K562 (cell line): ENCODE data around the gene PHF21A. TPM values are rescaled to one million over a fixed set of nuclear protein-coding genes. Genes with fewer than 3 reads are reported as not detected.

ENCODE experiments used
- BRF1 ChIP-seq: IDR thresholded peaks from 3 replicates; pipeline ENCODE4 v1.6.1; 2011; ENCODE audit warnings: borderline replicate concordance, mild to moderate bottlenecking; ENCODE audit not compliant: insufficient read length; ENCODE audit errors: extremely low read depth
- CREB3 ChIP-seq: fragments of 450-650 bp; conservative IDR thresholded peaks from 2 replicates; pipeline ENCODE4 v1.6.1; 2016; ENCODE audit warnings: missing genetic modification characterization, low read depth, mild to moderate bottlenecking, missing compliant biosample characterization, moderate library complexity
- GABPB1 ChIP-seq: sonication (generic); formaldehyde crosslinking; IDR thresholded peaks from 2 replicates; pipeline ENCODE4 v1.8.0; 2022; ENCODE audit warnings: mild to moderate bottlenecking, missing genetic modification reagents
- JUND ChIP-seq, 2 experiments: IDR thresholded peaks; 2 replicates in 1 of 2; 3 replicates in 1 of 2; pipeline ENCODE4 v1.6.1; 2011; ENCODE audit warnings: borderline replicate concordance in 2 of 2, low read depth in 2 of 2, low read length in 2 of 2, improper control_type of control experiment in 1 of 2, missing biosample characterization in 1 of 2, missing genetic modification characterization in 1 of 2, missing genetic modification reagents in 1 of 2
- MYC ChIP-seq, 2 experiments: fragments of 250-450 bp in 1 of 2; sonication (Bioruptor Pico) in 1 of 2; IDR thresholded peaks; 2 replicates each; pipeline versions ENCODE4 v1.5.1 to v1.6.1; 2012 to 2021; ENCODE audit warnings: low read depth in 2 of 2, borderline replicate concordance in 1 of 2, improper control_type of control experiment in 1 of 2, low read length in 1 of 2, mild to moderate bottlenecking in 1 of 2, moderate library complexity in 1 of 2
- PHF21A ChIP-seq: fragments of 450-650 bp; IDR thresholded peaks from 2 replicates; pipeline ENCODE4 v1.6.1; 2017; ENCODE audit warnings: low read depth, borderline replicate concordance
- SAP30 ChIP-seq: fragments of 200-600 bp; sonication (generic); IDR thresholded peaks from 2 replicates; pipeline ENCODE4 v1.6.1; 2012; ENCODE audit warnings: borderline replicate concordance, low read depth, mild to moderate bottlenecking, moderate library complexity, low read length, control low read depth, inconsistent platforms; ENCODE audit not compliant: insufficient read depth, poor library complexity, severe bottlenecking
- TEAD1 ChIP-seq, 2 experiments: fragments of 450-650 bp in 1 of 2; sonication (generic) in 1 of 2; formaldehyde crosslinking; IDR thresholded peaks; 2 replicates each; pipeline versions ENCODE4 v1.4.0 to v1.8.0; 2020 to 2022; ENCODE audit warnings: mild to moderate bottlenecking in 2 of 2, missing genetic modification reagents in 1 of 2
- U2AF2 ChIP-seq: fragments of 200-400 bp; formaldehyde crosslinking; optimal IDR thresholded peaks from 2 replicates; pipeline ENCODE3; 2017; ENCODE audit warnings: low read depth, mild to moderate bottlenecking, low read length
- ZNF134 ChIP-seq: fragments of 250-450 bp; sonication (Bioruptor Pico); conservative IDR thresholded peaks from 2 replicates; pipeline ENCODE4 v1.4.0; 2020
- ZNF184 ChIP-seq: sonication (generic); formaldehyde crosslinking; IDR thresholded peaks from 2 replicates; pipeline ENCODE4 v1.5.0; 2020; ENCODE audit warnings: missing genetic modification reagents
- ZNF239 ChIP-seq: fragments of 250-450 bp; sonication (Bioruptor Pico); IDR thresholded peaks from 2 replicates; pipeline ENCODE4 v1.4.0; 2020; ENCODE audit warnings: mild to moderate bottlenecking
- ZNF354B ChIP-seq: fragments of 250-450 bp; sonication (Bioruptor Pico); IDR thresholded peaks from 2 replicates; pipeline ENCODE4 v1.4.0; 2020
- polyA plus RNA-seq, 8 experiments: library from polyadenylated mRNA; depleted of rRNA in 4 of 8; stranded (reverse) in 5 of 8; unstranded in 3 of 8; fragments of >200 nt; fragmentation: Nextera tagmentation in 2 of 8; fragmentation: Illumina TruSeq in 1 of 8; extraction: Ambion mirVana in 2 of 8; extraction: Trizol in 1 of 8; gene quantifications; 2 replicates each; pipeline versions ENCODE4 v1.2.1 to v1.2.3, GENCODE V29; 2011 to 2014; ENCODE audit warnings: inconsistent platforms in 1 of 8, missing spikeins in 1 of 8
- total RNA-seq, 7 experiments: library from RNA; depleted of rRNA in 6 of 7; stranded (reverse); fragments of >200 nt in 6 of 7; fragmentation: Illumina TruSeq in 2 of 7; extraction: Trizol in 2 of 7; gene quantifications; 2 replicates each; pipeline versions ENCODE4 v1.2.1 to v1.2.3, GENCODE V29; 2011 to 2021; ENCODE audit warnings: low replicate concordance in 1 of 7
- TF ChIP-seq, protein P1 (sequence below): fragments of 250-450 bp; sonication (Bioruptor Pico); IDR thresholded peaks from 2 replicates; pipeline ENCODE4 v1.4.0; 2020
- TF ChIP-seq, protein P2 (sequence below): fragments of 250-450 bp; sonication (Bioruptor Pico); IDR thresholded peaks from 2 replicates; pipeline ENCODE4 v1.8.0; 2022; ENCODE audit warnings: moderate library complexity, mild to moderate bottlenecking, inconsistent platforms
- TF ChIP-seq, protein P3 (sequence below): sonication (generic); formaldehyde crosslinking; IDR thresholded peaks from 2 replicates; pipeline ENCODE4 v1.8.1; 2023; ENCODE audit warnings: mild to moderate bottlenecking, missing genetic modification reagents

Gene PHF21A
- total and polyA plus RNA-seq, 9 of the 15 experiments (the other 6 are each of a cell fraction or from before 2014, with no cell fraction given) = 1.5 to 32.4 (median 10.7) TPM

DNA sequence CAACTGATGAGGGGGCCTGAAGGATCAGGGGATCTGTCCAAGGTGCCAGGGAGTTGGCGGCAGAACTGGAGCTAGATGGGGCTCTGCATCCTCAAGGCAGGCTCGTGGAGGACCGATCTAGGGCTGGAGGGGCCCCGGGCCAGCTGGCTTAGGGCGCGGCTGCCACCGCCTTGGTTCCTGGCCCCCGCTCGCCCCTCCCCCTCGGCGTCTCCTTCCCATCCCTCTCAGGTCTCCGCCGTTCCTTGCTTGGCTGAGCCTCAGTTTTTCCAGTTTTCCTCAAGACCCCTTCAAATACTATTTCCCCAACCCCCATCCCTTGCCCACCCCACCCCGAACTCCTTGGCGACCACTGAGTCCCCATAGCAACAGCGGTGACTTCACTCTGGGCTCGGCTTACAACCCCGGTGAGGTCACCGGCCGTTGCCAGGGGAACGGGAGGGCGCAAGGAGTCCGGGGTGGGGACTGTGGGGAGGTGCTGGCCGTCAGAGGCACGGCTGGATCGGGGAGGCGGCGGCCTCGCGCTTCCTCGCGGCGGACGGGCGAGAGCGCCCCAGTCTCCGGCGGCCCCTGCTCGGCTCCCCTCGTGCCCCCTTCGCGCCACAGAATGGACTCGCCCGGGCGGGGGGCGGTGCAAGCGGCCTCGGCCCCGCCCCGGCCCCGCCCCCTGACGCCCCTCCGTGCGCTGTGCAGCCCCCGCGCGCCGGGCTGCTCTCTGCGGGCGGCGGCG, 221.6 kb downstream of the PHF21A start (continued):
- TF ChIP-seq JUND (IDR thresholded peaks at IDR 0.05; ENCODE audit: borderline replicate concordance, low read depth, low read length) (peak; percentile 98), JUND (tag; IDR thresholded peaks at IDR 0.05; ENCODE audit: borderline replicate concordance, low read depth, low read length) (peak; percentile 78; the same call in 1 of the 3 replicates), MYC (IDR thresholded peaks at IDR 0.05; ENCODE audit: low read depth, low read length) (no peak), MYC (CRISPR knock-in tag; IDR thresholded peaks at IDR 0.05; ENCODE audit: borderline replicate concordance, low read depth) (no peak), ZNF354B (CRISPR knock-in tag) (no peak), TEAD1 (CRISPR knock-in tag; IDR thresholded peaks at IDR 0.05) (0 out of 4 replicates have a peak, but pooled peaks of 1 of the 2 experiments have one; percentile 24), SAP30 (no peak), U2AF2 (no peak), ZNF239 (CRISPR knock-in tag) (no peak), CREB3 (tag) (no peak), ZNF184 (CRISPR knock-in tag) (no peak), PHF21A (no peak), BRF1 (no peak), GABPB1 (CRISPR knock-in tag) (peak; percentile 64), ZNF134 (CRISPR knock-in tag) (peak; percentile 73)
- TF ChIP-seq, protein P1, sequence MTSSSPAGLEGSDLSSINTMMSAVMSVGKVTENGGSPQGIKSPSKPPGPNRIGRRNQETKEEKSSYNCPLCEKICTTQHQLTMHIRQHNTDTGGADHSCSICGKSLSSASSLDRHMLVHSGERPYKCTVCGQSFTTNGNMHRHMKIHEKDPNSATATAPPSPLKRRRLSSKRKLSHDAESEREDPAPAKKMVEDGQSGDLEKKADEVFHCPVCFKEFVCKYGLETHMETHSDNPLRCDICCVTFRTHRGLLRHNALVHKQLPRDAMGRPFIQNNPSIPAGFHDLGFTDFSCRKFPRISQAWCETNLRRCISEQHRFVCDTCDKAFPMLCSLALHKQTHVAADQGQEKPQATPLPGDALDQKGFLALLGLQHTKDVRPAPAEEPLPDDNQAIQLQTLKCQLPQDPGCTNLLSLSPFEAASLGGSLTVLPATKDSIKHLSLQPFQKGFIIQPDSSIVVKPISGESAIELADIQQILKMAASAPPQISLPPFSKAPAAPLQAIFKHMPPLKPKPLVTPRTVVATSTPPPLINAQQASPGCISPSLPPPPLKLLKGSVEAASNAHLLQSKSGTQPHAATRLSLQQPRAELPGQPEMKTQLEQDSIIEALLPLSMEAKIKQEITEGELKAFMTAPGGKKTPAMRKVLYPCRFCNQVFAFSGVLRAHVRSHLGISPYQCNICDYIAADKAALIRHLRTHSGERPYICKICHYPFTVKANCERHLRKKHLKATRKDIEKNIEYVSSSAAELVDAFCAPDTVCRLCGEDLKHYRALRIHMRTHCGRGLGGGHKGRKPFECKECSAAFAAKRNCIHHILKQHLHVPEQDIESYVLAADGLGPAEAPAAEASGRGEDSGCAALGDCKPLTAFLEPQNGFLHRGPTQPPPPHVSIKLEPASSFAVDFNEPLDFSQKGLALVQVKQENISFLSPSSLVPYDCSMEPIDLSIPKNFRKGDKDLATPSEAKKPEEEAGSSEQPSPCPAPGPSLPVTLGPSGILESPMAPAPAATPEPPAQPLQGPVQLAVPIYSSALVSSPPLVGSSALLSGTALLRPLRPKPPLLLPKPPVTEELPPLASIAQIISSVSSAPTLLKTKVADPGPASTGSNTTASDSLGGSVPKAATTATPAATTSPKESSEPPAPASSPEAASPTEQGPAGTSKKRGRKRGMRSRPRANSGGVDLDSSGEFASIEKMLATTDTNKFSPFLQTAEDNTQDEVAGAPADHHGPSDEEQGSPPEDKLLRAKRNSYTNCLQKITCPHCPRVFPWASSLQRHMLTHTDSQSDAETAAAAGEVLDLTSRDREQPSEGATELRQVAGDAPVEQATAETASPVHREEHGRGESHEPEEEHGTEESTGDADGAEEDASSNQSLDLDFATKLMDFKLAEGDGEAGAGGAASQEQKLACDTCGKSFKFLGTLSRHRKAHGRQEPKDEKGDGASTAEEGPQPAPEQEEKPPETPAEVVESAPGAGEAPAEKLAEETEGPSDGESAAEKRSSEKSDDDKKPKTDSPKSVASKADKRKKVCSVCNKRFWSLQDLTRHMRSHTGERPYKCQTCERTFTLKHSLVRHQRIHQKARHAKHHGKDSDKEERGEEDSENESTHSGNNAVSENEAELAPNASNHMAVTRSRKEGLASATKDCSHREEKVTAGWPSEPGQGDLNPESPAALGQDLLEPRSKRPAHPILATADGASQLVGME = 0 out of 2 replicates have a peak, but pooled peaks have one; percentile 28
- TF ChIP-seq, protein P2, sequence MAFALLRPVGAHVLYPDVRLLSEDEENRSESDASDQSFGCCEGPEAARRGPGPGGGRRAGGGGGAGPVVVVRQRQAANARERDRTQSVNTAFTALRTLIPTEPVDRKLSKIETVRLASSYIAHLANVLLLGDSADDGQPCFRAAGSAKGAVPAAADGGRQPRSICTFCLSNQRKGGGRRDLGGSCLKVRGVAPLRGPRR = no peak
- TF ChIP-seq, protein P3, sequence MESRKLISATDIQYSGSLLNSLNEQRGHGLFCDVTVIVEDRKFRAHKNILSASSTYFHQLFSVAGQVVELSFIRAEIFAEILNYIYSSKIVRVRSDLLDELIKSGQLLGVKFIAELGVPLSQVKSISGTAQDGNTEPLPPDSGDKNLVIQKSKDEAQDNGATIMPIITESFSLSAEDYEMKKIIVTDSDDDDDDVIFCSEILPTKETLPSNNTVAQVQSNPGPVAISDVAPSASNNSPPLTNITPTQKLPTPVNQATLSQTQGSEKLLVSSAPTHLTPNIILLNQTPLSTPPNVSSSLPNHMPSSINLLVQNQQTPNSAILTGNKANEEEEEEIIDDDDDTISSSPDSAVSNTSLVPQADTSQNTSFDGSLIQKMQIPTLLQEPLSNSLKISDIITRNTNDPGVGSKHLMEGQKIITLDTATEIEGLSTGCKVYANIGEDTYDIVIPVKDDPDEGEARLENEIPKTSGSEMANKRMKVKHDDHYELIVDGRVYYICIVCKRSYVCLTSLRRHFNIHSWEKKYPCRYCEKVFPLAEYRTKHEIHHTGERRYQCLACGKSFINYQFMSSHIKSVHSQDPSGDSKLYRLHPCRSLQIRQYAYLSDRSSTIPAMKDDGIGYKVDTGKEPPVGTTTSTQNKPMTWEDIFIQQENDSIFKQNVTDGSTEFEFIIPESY (CRISPR knock-in tag) = no peak
